Measurements from ENCODE around the gene RNF149. TPM values are rescaled to one million over a fixed set of nuclear protein-coding genes. Genes with fewer than 3 reads are reported as not detected.

The RNF149 gene
- total RNA-seq, 1 experiment from 2014 or later, result 2.0 TPM

DNA sequence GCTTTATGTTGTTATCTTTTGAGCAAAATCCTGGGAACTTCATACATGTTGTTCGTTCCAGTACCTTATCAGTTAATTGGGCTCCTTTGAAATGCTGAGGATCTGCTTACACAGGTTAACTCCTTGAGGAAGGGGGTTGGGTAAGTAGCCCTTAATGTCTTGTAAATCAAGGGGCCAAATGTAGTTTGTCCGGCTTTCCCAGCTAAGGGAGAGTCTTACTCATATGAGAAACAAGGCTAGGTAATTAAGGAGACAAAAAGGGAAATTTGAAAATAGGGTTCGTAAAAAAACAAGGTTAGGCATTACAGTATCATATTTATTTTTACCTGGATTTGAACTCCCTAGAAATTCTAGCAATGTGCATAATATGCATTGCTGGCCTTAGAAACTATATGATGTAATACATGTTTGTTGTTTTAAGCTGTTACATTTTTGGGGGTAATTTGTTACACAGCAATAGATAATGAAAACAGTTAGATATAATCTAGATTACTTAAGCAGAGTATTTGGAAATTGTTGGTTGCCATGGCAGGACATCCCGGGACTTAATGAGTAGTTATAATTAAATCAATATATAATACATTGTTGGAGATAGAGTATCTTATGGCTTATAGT lies 30.9 kb upstream of the RNF149 start:
- H3K4me1 ChIP-seq (ENCODE audit: low read length), result no peaks in the 10 kb centered on the region
- H3K4me2 ChIP-seq (ENCODE audit: low read depth, low read length, poor library complexity, severe bottlenecking), result no peak overlapping the region
- no peak overlapping the region for H2AFZ ChIP-seq (ENCODE audit: low read length)
- no peaks in the 10 kb centered on the region for H3K9me3 ChIP-seq (ENCODE audit: low read length)
- no peaks in the 10 kb centered on the region for H3K79me2 ChIP-seq (ENCODE audit: low read length)
- DNase-seq, result no peak
- H3K4me3 ChIP-seq (ENCODE audit: low read length), result no peak overlapping the region
- H3K9ac ChIP-seq (ENCODE audit: low read length), result no peak overlapping the region
- H3K9me2 ChIP-seq (replicated peaks; ENCODE audit: insufficient read depth, low read length), result no peaks in the 10 kb centered on the region
- H4K20me1 ChIP-seq (ENCODE audit: insufficient read depth, low read depth, low read length), result no peaks in the 10 kb centered on the region
- H3K27me3 ChIP-seq (ENCODE audit: low read length), result no peaks in the 10 kb centered on the region
- no peak overlapping the region for H3K27ac ChIP-seq (ENCODE audit: low read length)
- H3K36me3 ChIP-seq (ENCODE audit: insufficient read depth, low read length), result no peaks in the 10 kb centered on the region

GRCh38 chr2:101337877-101338276 lies 29.4 kb upstream of the RNF149 start:
- no peak overlapping the region for H3K9ac ChIP-seq (ENCODE audit: low read length)
- H3K27ac ChIP-seq (ENCODE audit: low read length), result no peak overlapping the region
- no peak overlapping the region for H3K4me2 ChIP-seq (ENCODE audit: low read depth, low read length, poor library complexity, severe bottlenecking)
- no peaks in the 10 kb centered on the region for H3K4me1 ChIP-seq (ENCODE audit: low read length)
- no peaks in the 10 kb centered on the region for H3K79me2 ChIP-seq (ENCODE audit: low read length)
- no peak overlapping the region for H2AFZ ChIP-seq (ENCODE audit: low read length)
- H3K9me2 ChIP-seq (replicated peaks; ENCODE audit: insufficient read depth, low read length), result no peaks in the 10 kb centered on the region
- H3K4me3 ChIP-seq (ENCODE audit: low read length), result no peak overlapping the region
- DNase-seq, result no peak
- no peaks in the 10 kb centered on the region for H4K20me1 ChIP-seq (ENCODE audit: insufficient read depth, low read depth, low read length)
- H3K27me3 ChIP-seq (ENCODE audit: low read length), result no peaks in the 10 kb centered on the region
- no peaks in the 10 kb centered on the region for H3K9me3 ChIP-seq (ENCODE audit: low read length)
- H3K36me3 ChIP-seq (ENCODE audit: insufficient read depth, low read length), result no peaks in the 10 kb centered on the region

DNA sequence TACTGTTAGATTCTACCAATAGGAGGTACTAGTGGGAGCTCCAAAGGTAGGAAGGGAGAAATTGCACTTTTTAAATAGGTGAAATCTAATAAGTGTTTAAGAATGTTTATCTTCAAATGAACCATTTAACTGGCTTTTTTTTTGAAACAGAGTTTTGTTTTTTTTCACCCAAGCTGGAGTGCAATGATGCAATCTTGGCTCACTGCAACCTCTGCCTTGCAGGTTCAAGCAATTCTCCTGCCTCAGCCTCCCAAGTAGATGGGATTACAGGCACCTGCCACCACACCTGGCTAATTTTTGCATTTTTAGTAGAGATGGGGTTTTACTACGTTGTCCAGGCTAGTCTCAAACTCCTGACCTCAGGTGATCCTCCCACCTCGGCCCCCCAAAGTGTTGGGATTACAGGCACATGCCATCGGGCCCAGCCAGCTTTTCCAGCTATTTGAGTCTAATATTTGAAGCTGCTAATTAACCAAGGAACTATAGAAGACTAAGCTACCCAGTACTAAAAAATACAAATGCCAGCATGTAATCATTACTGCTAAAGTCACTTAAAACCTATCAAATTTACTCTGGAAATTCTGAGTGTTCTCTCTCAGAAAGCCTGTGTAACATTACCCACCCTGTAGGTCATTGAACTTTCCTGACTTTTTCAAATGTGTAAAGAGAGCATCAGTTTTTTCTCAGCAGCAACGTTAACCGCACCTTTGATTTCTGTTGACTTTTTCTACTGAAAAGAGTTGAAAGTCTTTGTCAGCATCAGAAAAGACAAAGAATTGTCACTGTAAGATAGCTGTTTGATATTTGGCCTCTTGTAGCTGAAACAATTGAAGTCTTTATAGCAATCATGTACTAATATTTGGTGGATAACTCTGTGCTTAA lies 24.6 kb upstream of the RNF149 start:
- H4K20me1 ChIP-seq (ENCODE audit: insufficient read depth, low read depth, low read length), result no peaks in the 10 kb centered on the region
- no peaks in the 10 kb centered on the region for H3K79me2 ChIP-seq (ENCODE audit: low read length)
- DNase-seq, result no peak
- no peak overlapping the region for H3K27ac ChIP-seq (ENCODE audit: low read length)
- no peak overlapping the region for H3K4me2 ChIP-seq (ENCODE audit: low read depth, low read length, poor library complexity, severe bottlenecking)
- H3K9me3 ChIP-seq (ENCODE audit: low read length), result no peaks in the 10 kb centered on the region
- H3K4me3 ChIP-seq (ENCODE audit: low read length), result no peak overlapping the region
- no peaks in the 10 kb centered on the region for H3K36me3 ChIP-seq (ENCODE audit: insufficient read depth, low read length)
- no peaks in the 10 kb centered on the region for H3K27me3 ChIP-seq (ENCODE audit: low read length)
- no peak overlapping the region for H2AFZ ChIP-seq (ENCODE audit: low read length)
- no peaks in the 10 kb centered on the region for H3K4me1 ChIP-seq (ENCODE audit: low read length)
- H3K9me2 ChIP-seq (replicated peaks; ENCODE audit: insufficient read depth, low read length), result no peaks in the 10 kb centered on the region
- H3K9ac ChIP-seq (ENCODE audit: low read length), result no peak overlapping the region

GRCh38 chr2:101331202-101331601 lies 22.7 kb upstream of the RNF149 start:
- Histone ChIP-seq H3K36me3 (ENCODE audit: insufficient read depth, low read length) (no peaks in the 10 kb centered on the region), H3K9me3 (ENCODE audit: low read length) (no peaks in the 10 kb centered on the region), H4K20me1 (ENCODE audit: insufficient read depth, low read depth, low read length) (no peaks in the 10 kb centered on the region), H3K4me3 (ENCODE audit: low read length) (no peak overlapping the region), H3K27ac (ENCODE audit: low read length) (no peak overlapping the region), H3K4me2 (ENCODE audit: low read depth, low read length, poor library complexity, severe bottlenecking) (no peak overlapping the region), H3K79me2 (ENCODE audit: low read length) (no peaks in the 10 kb centered on the region), H3K9ac (ENCODE audit: low read length) (no peak overlapping the region), H3K27me3 (ENCODE audit: low read length) (no peaks in the 10 kb centered on the region), H2AFZ (ENCODE audit: low read length) (no peak overlapping the region), H3K9me2 (replicated peaks; ENCODE audit: insufficient read depth, low read length) (no peaks in the 10 kb centered on the region), H3K4me1 (ENCODE audit: low read length) (no peaks in the 10 kb centered on the region)
- no peak for DNase-seq

DNA sequence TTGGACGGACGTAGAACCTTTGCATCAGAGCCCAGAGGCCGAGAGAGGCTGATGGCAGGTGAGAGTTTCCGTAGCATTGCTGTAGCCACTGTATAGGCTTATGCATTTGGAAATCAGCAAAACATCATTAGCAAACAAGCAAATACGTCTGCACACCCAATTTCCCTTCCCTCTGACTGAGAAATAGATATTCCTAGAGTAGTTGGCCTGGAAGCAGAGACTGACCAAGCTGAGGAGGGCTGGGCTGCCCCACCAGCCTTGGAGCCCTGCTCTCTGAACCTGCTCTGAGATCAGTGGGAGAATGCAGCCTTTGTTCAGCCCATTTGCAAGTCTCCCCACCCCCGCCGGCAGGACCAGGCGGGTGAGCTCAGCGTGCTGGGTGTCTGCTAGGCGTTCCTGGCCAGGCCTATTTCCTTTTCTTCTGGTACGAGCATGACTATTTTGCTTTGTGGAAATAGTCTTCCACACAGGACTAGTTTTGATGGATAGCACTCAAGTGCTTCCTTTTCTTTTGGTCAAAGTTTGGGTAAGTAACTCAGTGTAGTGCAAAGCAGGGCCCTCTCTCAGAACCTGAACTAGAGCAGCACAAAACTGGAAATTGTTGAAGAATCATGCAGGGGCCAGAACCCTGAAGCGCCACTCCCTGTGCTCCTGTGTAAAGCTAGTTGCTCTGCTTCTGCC lies 21.9 kb upstream of the RNF149 start:
- no peak overlapping the region for H3K4me3 ChIP-seq (ENCODE audit: low read length)

GRCh38 chr2:101329026-101329425 lies 20.5 kb upstream of the RNF149 start:
- Histone ChIP-seq H3K9me2 (replicated peaks; ENCODE audit: insufficient read depth, low read length) (no peaks in the 10 kb centered on the region), H3K9me3 (ENCODE audit: low read length) (no peaks in the 10 kb centered on the region), H3K27me3 (ENCODE audit: low read length) (no peaks in the 10 kb centered on the region), H4K20me1 (ENCODE audit: insufficient read depth, low read depth, low read length) (no peaks in the 10 kb centered on the region), H3K4me3 (ENCODE audit: low read length) (no peak overlapping the region), H3K9ac (ENCODE audit: low read length) (no peak overlapping the region), H3K4me1 (ENCODE audit: low read length) (no peaks in the 10 kb centered on the region), H3K79me2 (ENCODE audit: low read length) (no peaks in the 10 kb centered on the region), H3K4me2 (ENCODE audit: low read depth, low read length, poor library complexity, severe bottlenecking) (no peak overlapping the region), H3K36me3 (ENCODE audit: insufficient read depth, low read length) (no peaks in the 10 kb centered on the region), H2AFZ (ENCODE audit: low read length) (no peak overlapping the region), H3K27ac (ENCODE audit: low read length) (no peak overlapping the region)
- no peak for DNase-seq

More for the DNA sequence above, 21.9 kb upstream of the RNF149 start:
- H3K27me3 ChIP-seq (ENCODE audit: low read length), result no peaks in the 10 kb centered on the region
- H3K36me3 ChIP-seq (ENCODE audit: insufficient read depth, low read length), result no peaks in the 10 kb centered on the region
- H3K27ac ChIP-seq (ENCODE audit: low read length), result no peak overlapping the region
- H4K20me1 ChIP-seq (ENCODE audit: insufficient read depth, low read depth, low read length), result no peaks in the 10 kb centered on the region
- no peak overlapping the region for H2AFZ ChIP-seq (ENCODE audit: low read length)
- DNase-seq, result no peak
- H3K9me3 ChIP-seq (ENCODE audit: low read length), result no peaks in the 10 kb centered on the region
- no peaks in the 10 kb centered on the region for H3K4me1 ChIP-seq (ENCODE audit: low read length)
- H3K9ac ChIP-seq (ENCODE audit: low read length), result no peak overlapping the region
- no peak overlapping the region for H3K4me2 ChIP-seq (ENCODE audit: low read depth, low read length, poor library complexity, severe bottlenecking)
- H3K9me2 ChIP-seq (replicated peaks; ENCODE audit: insufficient read depth, low read length), result no peaks in the 10 kb centered on the region
- no peaks in the 10 kb centered on the region for H3K79me2 ChIP-seq (ENCODE audit: low read length)

- no peak overlapping the region for H3K4me3 ChIP-seq (ENCODE audit: low read length)
- H3K9me3 ChIP-seq (ENCODE audit: low read length), result no peaks in the 10 kb centered on the region
- no peak for DNase-seq
- H3K9me2 ChIP-seq (replicated peaks; ENCODE audit: insufficient read depth, low read length), result no peaks in the 10 kb centered on the region
- H3K4me2 ChIP-seq (ENCODE audit: low read depth, low read length, poor library complexity, severe bottlenecking), result no peak overlapping the region
- no peaks in the 10 kb centered on the region for H3K4me1 ChIP-seq (ENCODE audit: low read length)
- H4K20me1 ChIP-seq (ENCODE audit: insufficient read depth, low read depth, low read length), result no peaks in the 10 kb centered on the region
- H3K36me3 ChIP-seq (ENCODE audit: insufficient read depth, low read length), result no peaks in the 10 kb centered on the region
- H3K27ac ChIP-seq (ENCODE audit: low read length), result no peak overlapping the region
- no peaks in the 10 kb centered on the region for H3K79me2 ChIP-seq (ENCODE audit: low read length)
- no peak overlapping the region for H3K9ac ChIP-seq (ENCODE audit: low read length)
- H3K27me3 ChIP-seq (ENCODE audit: low read length), result no peaks in the 10 kb centered on the region
- H2AFZ ChIP-seq (ENCODE audit: low read length), result no peak overlapping the region
These were observed 20.0 kb upstream of the RNF149 start for GRCh38 chr2:101328474-101329007.

DNA sequence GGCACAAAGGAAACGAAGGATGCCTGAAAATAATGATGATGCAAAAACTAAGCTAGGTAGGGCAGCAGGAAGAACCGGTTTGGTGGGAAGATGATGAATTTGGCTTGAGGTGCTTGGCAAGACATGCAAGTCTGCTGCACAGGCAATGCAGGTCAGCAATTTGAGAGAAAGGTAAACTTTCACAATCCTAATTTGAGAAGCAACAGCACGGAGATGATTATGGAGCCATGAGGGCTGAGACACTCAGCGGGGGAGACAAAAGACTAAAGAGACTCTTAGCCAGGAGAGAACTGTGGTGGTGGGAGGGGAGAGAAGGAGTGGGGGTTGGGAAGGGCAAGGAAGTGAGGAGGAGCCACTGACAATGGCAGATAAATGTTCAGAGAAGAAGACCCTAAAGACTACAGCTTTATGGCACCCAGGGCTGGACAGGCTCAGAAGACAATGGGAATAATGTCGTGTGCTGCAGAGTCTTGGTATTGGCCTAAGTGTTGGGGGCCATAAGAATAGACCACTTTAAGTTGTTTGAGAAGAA lies 19.4 kb upstream of the RNF149 start:
- H2AFZ ChIP-seq (ENCODE audit: low read length), result no peak overlapping the region
- H3K27ac ChIP-seq (ENCODE audit: low read length), result no peak overlapping the region
- no peak overlapping the region for H3K4me3 ChIP-seq (ENCODE audit: low read length)
- no peaks in the 10 kb centered on the region for H3K4me1 ChIP-seq (ENCODE audit: low read length)
- H3K9me3 ChIP-seq (ENCODE audit: low read length), result no peaks in the 10 kb centered on the region
- no peaks in the 10 kb centered on the region for H4K20me1 ChIP-seq (ENCODE audit: insufficient read depth, low read depth, low read length)
- DNase-seq, result no peak
- no peaks in the 10 kb centered on the region for H3K36me3 ChIP-seq (ENCODE audit: insufficient read depth, low read length)
- no peaks in the 10 kb centered on the region for H3K27me3 ChIP-seq (ENCODE audit: low read length)
- H3K4me2 ChIP-seq (ENCODE audit: low read depth, low read length, poor library complexity, severe bottlenecking), result no peak overlapping the region
- no peaks in the 10 kb centered on the region for H3K79me2 ChIP-seq (ENCODE audit: low read length)
- no peaks in the 10 kb centered on the region for H3K9me2 ChIP-seq (replicated peaks; ENCODE audit: insufficient read depth, low read length)
- no peak overlapping the region for H3K9ac ChIP-seq (ENCODE audit: low read length)

Measured in Karpas-422 (cell line).